Measurements from ENCODE around the gene ZNF212.

Gene ZNF212

GRCh38 chr7:149291036-149291780 lies 51.8 kb downstream of the ZNF212 start:
- TF ChIP-seq CTCF (IDR thresholded peaks at IDR 0.05; ENCODE audit: borderline replicate concordance, control extremely low read depth, extremely low read depth, insufficient read depth, missing control alignments), result no peak
- in situ Hi-C loops (cut with MboI; ENCODE audit: low sequenced_read_pairs, unreplicated experiment), result no loop called here

GRCh38 chr7:149291781-149292461 lies 52.5 kb downstream of the ZNF212 start:
- in situ Hi-C loops (cut with MboI; ENCODE audit: low sequenced_read_pairs, unreplicated experiment), result no loop called here
- no peak for TF ChIP-seq CTCF (IDR thresholded peaks at IDR 0.05; ENCODE audit: borderline replicate concordance, control extremely low read depth, extremely low read depth, insufficient read depth, missing control alignments)
- DNase-seq (ENCODE audit: low spot score), result no peak

More at GRCh38 chr7:149291036-149291780, 51.8 kb downstream of the ZNF212 start:
- no peak for DNase-seq (ENCODE audit: low spot score)

GRCh38 chr7:149292462-149292823 lies 53.0 kb downstream of the ZNF212 start:
- no peak for DNase-seq (ENCODE audit: low spot score)
- no peak for TF ChIP-seq CTCF (IDR thresholded peaks at IDR 0.05; ENCODE audit: borderline replicate concordance, control extremely low read depth, extremely low read depth, insufficient read depth, missing control alignments)
- in situ Hi-C loops (cut with MboI; ENCODE audit: low sequenced_read_pairs, unreplicated experiment), result no loop called here

- in situ Hi-C loops (cut with MboI; ENCODE audit: low sequenced_read_pairs, unreplicated experiment), result no loop called here
- no peak for DNase-seq (ENCODE audit: low spot score)
- no peak for TF ChIP-seq CTCF (IDR thresholded peaks at IDR 0.05; ENCODE audit: borderline replicate concordance, control extremely low read depth, extremely low read depth, insufficient read depth, missing control alignments)
Observed at GRCh38 chr7:149293338-149293737, 53.9 kb downstream of the ZNF212 start.

GRCh38 chr7:149293946-149294633 lies 54.6 kb downstream of the ZNF212 start:
- DNase-seq (ENCODE audit: low spot score), result no peak
- in situ Hi-C loops (cut with MboI; ENCODE audit: low sequenced_read_pairs, unreplicated experiment), result no loop called here
- no peak for TF ChIP-seq CTCF (IDR thresholded peaks at IDR 0.05; ENCODE audit: borderline replicate concordance, control extremely low read depth, extremely low read depth, insufficient read depth, missing control alignments)

- no peak for TF ChIP-seq CTCF (IDR thresholded peaks at IDR 0.05; ENCODE audit: borderline replicate concordance, control extremely low read depth, extremely low read depth, insufficient read depth, missing control alignments)
- in situ Hi-C loops (cut with MboI; ENCODE audit: low sequenced_read_pairs, unreplicated experiment), result no loop called here
- no peak for DNase-seq (ENCODE audit: low spot score)
Observed at GRCh38 chr7:149294634-149295480, 55.4 kb downstream of the ZNF212 start.

Data from GM13976 (cell line).